HEK293T (cell line): Measurements from ENCODE around the gene SNIP1.
"Not testable (repeated sequence)": the region's sequence is repeated elsewhere in the genome, so short reads cannot be mapped to it uniquely, and the experiment has no call there.

ENCODE experiments used
- ARNT ChIP-seq: fragments of 450-650 bp; IDR thresholded peaks from 2 replicates; pipeline ENCODE4 v1.6.1; 2017; ENCODE audit warnings: mild to moderate bottlenecking
- FOXA1 ChIP-seq: fragments of 450-650 bp; IDR thresholded peaks from 2 replicates; pipeline ENCODE4 v1.6.1; 2016; ENCODE audit warnings: mild to moderate bottlenecking
- FOXK2 ChIP-seq: fragments of 450-650 bp; IDR thresholded peaks from 2 replicates; pipeline ENCODE4 v1.6.1; 2016; ENCODE audit warnings: mild to moderate bottlenecking
- FOXM1 ChIP-seq: fragments of 450-650 bp; IDR thresholded peaks from 2 replicates; pipeline ENCODE4 v1.6.1; 2017; ENCODE audit warnings: mild to moderate bottlenecking, borderline replicate concordance
- HDGF ChIP-seq: fragments of 450-650 bp; IDR thresholded peaks from 2 replicates; pipeline ENCODE4 v1.6.1; 2017; ENCODE audit warnings: antibody characterized with exemption, borderline replicate concordance
- NFRKB ChIP-seq: fragments of 450-650 bp; IDR thresholded peaks from 2 replicates; pipeline ENCODE4 v1.6.1; 2016; ENCODE audit warnings: mild to moderate bottlenecking, moderate library complexity
- SP1 ChIP-seq: fragments of 450-650 bp; IDR thresholded peaks from 2 replicates; pipeline ENCODE4 v1.6.1; 2017
- SUZ12 ChIP-seq: fragments of 450-650 bp; IDR thresholded peaks from 2 replicates; pipeline ENCODE4 v1.6.1; 2016; ENCODE audit warnings: mild to moderate bottlenecking
- TARDBP ChIP-seq: fragments of 450-650 bp; IDR thresholded peaks from 2 replicates; pipeline ENCODE4 v1.6.1; 2016

DNA sequence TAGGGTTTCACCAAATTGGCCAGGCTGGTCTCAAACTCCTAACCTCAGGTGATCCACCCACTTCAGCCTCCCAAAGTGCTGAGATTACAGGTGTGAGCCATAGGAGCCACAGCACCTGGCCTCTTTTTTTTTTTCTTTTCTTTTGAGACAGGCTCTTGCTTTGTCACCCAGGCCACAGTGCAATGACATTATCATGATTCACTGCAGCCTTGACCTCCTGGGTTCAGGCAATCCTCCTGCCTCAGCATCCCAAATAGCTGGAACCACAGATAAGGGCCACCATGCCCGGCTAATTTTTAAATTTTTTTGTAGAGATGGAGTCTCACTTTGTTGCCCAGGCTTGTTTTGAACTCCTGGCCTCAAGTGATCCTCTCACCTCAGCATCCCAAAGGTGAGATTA is 24.2 kb downstream of the SNIP1 start:
- TF ChIP-seq NFRKB, ARNT, SUZ12, SP1, FOXM1, TARDBP, FOXK2, FOXA1, HDGF: not testable (repeated sequence)
